HG03575 (cell line): ENCODE measurements around the gene PRKAR2B.

Experiments
- ATAC-seq: cut with Tn5 transposase; IDR thresholded peaks from one replicate; pipeline ENCODE4 v1.9.1; 2021; ENCODE audit not compliant: unreplicated experiment, insufficient number of reproducible peaks, low FRiP score; ENCODE audit errors: extremely low read depth

The PRKAR2B gene

GRCh38 chr7:107201795-107202450 lies 157.4 kb downstream of the PRKAR2B start:
- ATAC-seq: no peak

DNA sequence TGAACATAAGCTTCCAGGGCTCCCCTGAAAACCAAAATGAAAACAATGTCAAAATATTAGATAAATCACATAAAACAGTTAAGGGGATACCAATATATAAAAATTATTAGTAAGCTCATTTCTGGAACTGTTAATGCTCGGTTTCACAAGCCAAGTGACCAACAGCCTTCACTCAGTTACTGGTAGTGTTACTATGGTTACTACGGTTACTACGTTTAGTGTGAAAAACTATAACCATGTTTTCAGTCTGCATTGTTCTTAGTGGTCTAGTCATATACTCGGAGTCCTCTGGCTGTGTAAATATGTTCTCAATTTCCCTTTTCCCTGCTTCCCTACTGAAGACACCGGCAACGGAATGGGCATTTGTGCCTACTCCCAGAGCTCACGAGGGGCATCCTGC lies 159.1 kb downstream of the PRKAR2B start:
- ATAC-seq: no peak

DNA sequence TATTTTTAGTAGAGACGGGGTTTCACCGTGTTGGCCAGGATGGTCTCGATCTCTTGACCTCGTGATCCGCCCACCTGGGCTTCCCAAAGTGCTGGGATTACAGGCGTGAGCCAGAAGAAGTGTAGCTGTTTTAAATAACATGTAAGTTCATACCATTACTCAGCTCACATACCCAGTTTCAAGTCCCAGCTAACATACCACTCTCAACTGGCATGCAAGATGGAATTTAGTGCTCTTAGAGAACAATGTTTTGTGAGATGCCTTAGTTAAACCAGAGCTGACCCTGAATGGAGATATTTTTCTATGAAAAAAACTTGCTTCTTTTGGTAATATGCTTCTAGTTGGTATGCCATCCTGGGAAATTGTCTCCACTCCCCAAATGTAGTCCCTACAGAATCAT lies 161.6 kb downstream of the PRKAR2B start:
- no peak for ATAC-seq

GRCh38 chr7:107206706-107207105 lies 162.2 kb downstream of the PRKAR2B start:
- ATAC-seq: no peak

GRCh38 chr7:107207459-107207858 lies 163.0 kb downstream of the PRKAR2B start:
- ATAC-seq: no peak

DNA sequence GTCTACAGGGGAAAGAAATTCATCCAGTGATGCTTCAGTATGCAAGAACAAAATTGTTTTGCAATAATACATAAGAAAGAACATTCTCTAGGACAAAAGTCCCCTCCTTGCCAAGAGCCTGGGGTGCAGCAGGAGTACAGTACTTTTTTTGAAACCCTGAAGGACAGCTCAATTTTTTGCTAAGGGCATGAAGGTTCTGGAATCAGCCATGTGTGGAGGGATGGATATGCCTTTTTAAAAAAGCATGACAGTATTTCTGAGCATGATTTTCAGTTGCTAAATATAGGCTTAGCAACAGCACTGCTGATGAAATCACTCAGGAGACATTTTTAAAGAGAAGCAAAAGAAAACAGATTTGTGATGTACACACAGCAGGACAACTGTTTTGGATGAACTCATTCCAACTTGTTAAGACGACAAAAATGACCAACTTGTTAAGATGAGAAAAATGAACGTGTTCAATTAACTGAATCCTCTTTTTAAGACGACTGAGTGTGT lies 163.6 kb downstream of the PRKAR2B start:
- no peak for ATAC-seq

- no peak for ATAC-seq
These were observed 164.1 kb downstream of the PRKAR2B start for GRCh38 chr7:107208563-107208962.

GRCh38 chr7:107209565-107209964 lies 165.1 kb downstream of the PRKAR2B start:
- ATAC-seq: no peak

DNA sequence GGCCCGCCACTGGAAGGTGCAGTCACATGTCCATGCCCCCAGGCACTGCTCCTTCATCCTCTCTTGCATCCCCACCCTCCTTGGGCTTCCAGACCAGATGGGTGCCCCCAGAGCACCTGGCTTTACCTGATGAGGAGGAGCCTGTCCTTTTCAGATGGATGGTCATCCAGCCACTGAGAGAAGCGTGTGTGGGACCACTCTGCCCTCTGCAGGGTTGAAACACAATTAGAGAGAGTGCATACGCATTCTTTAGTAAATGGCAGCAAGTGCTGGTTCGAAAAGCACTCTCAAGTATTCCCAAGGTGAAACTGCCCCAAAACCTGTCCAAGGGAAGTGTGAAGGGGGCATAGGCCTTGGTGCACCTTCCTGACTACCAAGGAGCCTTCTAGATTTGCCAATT lies 165.9 kb downstream of the PRKAR2B start:
- ATAC-seq: no peak
